Measurements from ENCODE around the gene NEGR1.

NEGR1 gene

DNA sequence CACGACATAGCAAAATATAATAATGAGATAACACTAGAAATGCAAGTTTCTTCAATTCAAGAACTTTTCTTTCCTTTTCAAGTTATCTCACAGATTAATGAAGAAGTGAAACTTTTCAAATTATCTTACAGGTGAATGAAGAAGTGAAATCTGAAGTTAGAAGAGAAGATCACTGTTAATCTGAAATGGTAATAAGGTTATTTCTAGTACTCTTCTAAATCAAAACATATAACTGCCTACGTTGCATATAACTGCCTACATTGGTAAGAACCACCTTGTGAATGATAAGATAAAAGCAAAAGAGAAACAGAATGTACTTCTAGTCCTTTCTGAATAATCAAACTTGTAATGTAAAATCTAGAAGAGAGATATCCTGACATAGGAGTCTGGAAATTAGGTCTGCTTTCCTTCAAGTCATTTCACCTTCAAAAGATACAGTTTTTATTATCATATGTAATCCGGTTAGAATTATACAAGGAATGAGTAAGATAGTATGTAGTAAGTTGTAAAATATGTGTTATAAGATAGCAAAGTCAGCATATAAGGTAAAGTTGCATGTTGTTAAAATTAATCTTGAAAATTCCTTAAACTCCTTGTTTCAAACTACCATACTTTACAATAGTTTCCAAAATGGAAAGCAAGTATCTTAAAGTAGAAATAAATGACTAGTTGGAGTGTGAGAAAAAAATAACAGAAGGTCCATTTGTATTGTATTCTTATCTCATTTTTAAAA is 679.1 kb downstream of the NEGR1 start:
- no peak for DNase-seq

DNA sequence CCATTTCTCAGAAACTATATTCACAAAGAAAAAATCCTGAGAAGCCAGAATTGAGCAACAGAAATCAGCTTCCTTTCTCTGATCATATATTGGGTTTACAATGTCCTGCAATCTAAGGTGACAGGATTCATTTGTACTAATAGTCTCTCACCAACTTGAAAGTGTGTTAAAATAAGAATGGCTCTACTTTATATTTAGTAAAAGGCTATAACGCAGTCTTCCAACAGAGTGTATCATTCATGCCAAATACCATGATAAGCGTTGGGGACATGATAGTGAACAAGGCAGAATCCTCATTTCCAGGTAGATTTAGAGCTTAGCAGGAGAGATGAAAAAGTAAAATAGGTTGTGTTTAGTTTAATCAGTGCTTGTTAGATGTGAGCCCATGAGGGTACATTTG is 682.3 kb downstream of the NEGR1 start:
- no peak for DNase-seq

DNA sequence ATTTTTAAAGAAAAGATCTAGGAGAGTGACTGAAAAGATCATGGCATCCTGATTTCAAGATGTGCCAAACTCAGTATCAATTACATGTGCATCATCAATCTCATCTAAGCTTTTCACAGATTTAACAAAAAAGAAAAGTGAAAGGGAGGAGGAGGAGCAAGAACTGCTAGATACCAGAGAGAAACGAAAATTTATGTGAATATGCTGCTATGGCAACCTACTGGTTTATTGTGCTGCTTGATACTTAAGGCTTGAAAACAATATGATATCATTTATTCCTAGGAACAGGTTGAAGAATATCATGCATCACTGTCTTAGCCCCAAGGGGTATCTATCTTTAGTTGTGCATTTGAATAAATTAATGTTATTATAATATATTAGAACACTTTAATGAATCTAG is 683.0 kb downstream of the NEGR1 start:
- no peak for DNase-seq

DNA sequence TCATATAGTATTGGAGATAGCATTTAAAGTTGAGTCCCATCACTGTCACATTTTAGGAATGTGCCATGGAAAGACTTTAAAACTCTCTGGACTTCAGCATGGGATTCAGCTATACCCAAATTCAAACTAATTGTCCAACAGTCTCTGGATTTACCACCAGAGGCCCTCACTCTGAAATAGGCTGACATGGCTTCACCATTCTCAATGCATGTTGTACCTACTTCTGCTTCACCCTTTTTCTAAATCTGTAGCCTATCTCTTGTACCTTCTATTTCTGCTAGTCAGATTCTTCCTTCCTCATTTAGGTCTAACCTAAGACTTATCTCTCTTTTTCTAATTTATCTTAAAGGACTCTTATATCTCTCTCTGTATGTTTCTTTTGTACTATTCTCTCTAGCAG is 688.8 kb downstream of the NEGR1 start:
- no peak for DNase-seq

DNA sequence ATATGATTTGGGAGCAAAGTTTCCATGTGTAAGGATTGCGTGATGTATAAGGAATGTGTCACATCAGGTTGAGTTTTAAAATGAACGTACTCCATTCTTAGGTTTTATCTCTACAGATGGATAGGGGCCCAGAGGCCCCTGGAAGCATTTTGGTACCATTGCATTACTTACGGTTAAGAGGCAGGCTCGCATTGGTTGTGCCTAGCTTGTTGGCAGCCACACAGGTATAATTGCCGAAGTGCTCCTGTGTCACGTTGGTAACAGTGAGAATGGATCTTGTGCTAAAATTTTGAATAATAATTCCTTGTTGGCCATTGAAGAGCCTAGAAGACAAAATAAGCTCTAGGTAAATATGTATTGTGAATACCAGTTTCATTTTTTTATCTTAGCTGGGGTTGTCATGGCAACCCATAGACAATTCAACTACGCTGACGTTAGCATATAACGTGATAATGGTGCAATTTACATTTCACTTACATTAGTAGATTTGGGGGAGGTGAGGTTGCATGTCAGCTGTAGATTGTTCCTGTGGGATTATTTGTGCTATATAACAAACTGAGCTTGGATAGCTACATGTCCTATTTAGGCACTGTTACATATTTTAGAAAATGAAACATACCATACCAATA is 689.6 kb downstream of the NEGR1 start:
- no peak for DNase-seq

DNA sequence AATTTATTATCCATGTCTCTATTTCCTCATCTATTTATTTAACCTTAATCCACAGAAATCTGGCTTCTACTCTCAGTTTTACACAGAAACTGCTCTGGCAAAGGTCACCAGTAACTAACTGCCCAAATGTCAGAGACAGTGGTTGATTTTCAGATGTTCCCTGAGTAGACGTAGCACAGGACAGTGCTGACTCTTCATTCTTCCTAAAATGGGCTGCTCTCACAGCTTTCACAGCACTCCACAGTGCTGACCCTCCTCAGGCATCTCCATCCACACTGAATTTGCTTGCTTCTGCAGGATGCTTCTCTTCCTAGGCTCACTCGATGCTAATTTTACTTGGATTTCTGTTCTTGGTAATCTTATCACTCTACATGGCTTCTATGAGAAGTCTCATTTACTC is 693.3 kb downstream of the NEGR1 start:
- DNase-seq = no peak

DNA sequence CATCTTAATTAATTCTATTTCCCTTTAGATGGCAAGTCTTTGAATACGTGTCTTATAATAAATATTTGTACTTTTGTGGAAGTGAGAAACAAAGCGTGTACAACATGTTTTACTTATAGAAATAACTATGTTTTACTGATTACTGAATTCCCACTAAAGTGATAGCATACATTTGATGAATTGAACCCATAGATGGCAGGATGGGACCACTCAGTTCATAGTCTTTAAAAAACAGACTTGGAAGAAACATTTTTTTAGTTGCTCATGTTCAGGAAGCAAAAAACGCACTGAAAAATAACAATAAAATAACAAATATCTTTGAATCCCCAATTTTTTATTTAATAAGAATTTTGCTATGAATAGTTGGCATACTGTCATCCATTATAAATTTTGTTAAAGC is 694.4 kb downstream of the NEGR1 start:
- peak; percentile 38 for DNase-seq

DNA sequence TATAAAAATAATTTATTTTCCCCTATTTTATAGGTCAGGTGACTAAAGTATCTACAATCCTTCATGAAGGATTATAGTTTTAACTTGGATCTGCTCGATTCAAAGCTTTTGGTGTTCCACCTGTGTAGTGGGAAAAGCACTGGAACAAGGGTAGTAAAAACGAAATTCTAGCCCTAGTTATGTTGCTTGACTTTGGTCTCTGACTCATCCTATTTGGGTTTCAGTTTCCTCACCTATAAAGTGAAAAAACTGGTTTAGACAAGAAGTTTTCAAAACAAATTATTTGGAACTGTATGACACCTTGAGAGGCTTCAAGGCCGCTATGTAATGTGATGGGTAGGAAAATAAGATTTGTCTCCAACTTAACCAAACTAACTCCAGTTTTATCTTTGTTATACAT is 696.3 kb downstream of the NEGR1 start:
- no peak for DNase-seq

DNA sequence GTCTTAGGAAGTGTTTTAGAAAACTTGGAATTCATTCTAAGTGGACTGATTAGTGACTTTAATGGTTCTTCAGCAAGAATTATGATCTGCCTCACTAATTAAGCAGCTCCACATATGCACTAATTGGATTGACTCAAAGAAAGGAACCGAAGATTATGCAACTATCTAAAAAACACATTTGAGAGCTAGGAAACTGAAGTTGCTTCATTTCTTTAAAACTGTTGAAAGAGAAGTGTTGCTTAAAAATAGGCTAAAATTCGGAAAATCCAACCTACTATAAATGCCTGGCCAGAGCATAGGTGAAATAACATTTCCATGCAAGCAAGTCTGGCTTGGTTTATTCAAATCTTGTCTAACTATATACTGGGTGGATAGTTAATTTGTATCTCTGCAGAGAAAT is 698.6 kb downstream of the NEGR1 start:
- DNase-seq = no peak

DNA sequence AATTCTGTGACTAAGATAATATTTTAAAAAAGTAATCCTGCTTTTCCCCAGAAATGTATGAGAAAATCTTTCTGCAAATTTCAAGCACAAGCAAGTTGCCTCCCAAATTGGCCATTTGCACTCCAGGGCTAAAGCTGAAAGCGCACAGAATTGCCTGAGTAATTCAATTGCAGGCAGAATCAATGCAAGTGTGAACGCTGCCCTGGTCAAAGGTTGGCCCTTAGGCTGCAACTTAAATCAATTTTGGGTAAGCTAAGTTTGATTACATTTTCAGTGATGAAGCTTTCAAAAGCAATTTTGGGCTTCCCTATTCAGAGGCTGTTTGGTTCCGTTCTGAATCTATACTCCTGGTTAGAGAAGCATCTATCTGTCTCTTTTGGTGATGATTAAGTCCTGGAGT is 699.7 kb downstream of the NEGR1 start:
- DNase-seq = no peak

DNA sequence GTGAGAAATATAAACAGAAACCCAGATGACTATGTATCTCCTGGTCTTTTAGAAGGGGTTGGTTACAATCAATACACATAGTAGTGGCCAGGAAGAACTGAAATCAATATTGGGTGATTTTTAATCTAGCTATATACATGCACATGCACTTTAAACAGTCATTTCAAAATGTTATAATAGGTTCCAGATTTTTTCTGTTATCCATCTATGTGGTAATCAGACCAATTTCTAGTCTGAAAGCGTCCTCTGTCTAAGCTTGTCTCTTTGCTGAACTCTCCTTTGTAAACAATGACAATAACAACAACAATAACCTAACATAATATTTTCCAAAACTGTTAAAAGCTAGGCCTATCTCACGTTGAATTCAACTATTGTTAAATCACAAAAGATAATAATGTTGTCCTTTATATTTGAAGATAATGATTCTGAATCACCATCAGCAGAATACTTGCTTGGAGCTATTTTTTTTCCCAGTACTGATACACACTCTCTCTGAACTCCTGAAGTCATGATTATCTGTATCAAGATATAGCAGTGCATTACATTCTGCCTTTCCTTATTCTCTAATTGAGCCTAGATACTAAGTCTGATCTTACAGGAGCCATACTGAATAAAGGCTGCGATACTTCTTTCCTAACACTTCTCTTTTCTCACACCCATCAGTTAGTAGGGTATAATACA is 704.7 kb downstream of the NEGR1 start:
- no peak for DNase-seq

DNA sequence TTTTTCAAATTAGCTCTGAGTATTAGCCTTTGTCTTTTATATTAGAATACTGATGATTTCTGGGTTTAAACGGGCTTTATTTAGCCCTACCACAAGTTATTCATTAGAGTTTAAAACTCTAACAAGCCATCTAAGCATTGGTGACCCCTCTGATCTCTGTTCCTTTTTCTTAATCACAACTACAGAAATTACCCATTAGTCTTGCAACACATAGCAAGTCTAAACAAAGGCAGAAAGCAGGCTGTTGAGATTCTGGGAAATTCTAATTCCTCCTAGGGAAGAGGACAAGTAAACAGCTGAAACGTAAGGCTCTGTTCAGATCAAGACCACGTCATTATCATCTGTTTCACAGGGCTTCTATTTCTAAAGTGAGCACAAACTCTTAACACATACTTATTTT is 710.3 kb downstream of the NEGR1 start:
- DNase-seq = no peak

DNA sequence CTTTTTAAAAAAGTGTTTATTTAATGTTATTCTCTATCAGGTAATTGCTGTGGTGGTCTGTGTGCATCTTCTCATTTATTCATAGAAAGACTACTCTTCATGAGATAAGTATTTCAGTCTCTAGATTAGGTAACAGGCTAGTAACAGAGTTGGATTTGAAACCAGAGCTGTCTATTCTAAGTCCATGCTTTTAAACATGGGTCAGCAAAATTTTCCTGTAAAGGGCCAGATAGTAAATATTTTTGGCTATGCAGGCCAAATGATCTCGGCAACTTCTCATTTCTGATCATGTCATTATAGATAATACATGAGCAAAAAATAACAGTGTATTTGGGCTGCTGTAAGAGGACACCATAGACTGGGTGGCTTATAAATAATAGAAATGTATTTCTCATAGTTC is 715.9 kb downstream of the NEGR1 start:
- no peak for DNase-seq

DNA sequence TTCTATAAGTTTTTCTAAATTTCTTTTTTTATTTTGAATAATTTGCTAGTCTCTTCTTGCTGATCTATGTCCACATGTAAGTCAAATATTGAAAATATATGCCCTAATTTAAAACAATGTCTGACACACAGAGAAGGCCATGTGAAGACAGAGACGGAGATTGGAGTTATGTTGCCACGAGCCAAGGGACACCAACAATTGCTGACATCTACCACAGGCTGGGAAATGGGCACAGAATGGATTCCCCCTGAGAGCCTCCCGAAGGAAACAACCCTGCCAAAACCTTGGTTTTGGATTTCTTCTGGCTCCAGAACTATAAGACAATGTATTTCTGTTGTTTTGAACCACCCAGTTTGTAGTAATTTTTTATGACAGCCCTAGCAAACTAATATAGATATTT is 716.5 kb downstream of the NEGR1 start:
- no peak for DNase-seq

DNA sequence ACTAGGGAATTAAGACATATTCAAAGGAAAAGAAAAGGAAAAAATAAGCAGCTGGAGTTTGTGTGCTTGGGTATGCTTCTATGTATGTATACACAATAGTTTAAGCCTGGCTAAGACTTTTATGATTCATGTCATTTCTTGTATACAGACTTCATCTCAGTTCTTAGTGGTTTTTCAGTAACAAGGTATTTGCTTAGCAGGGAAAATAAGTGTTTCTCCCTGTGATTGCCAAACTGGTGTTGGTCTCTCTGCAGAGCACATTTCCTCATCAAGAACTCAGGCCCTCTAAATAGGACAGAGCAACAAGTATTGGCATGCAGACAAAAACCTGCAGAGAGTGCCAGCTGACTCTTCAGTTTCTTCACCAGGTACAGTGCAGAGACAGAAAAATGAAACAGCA is 717.1 kb downstream of the NEGR1 start:
- peak; percentile 16 for DNase-seq

DNA sequence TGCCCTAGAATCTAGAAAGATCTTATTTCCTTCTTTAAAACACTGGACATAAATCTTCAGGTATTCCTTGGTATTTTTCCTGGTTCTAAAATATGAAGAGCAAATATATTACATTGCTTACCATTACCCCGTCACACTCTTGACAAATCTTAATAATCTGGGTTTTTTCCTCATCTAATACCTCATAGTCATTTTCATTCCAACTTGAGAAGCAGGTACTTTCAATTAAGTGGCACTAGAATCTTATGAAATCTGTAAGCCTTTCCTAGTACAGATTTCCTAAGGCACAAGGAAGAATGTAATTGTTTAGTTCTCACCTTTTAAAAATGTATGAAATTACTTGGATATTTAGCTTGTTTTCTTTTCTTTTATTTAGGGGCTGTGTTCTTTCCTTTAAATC is 720.0 kb downstream of the NEGR1 start:
- no peak for DNase-seq

DNA sequence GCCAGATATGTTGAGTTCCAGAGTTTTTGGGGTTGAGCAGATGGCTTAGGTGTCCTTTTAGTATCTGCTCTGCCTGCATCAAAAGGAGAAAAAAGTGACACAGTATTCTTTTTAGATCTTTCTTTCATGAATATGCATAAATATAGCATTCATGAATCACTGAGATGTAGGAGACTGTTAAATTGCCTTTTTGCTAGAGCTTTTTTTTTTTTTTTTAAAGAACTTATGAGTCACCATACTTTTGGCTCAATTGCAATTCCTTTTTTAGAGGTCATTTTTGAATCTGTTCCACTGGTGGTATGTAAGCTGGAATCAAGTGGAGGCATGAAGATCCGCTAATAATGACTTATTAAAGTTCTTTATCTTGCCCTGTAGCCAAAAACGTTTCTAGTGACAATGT is 720.6 kb downstream of the NEGR1 start:
- DNase-seq = no peak

DNA sequence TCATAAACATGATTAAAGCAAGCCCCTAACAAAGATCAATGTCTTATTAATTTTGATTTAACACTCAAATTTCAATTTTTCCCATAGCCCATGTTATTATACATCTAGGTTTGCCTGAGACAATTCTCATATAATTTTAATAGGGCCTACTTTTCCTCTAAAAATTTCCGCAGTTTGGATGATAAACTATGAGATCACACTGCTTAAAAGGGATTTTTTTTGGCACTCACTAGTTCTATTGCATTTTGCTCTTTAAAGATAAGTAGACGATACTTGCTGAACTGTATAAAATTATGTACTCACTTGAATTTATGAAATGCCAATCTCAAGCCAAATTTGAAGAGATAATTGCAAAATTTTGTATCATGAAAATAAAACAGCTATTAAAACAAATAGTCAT is 721.1 kb downstream of the NEGR1 start:
- DNase-seq = no peak

DNA sequence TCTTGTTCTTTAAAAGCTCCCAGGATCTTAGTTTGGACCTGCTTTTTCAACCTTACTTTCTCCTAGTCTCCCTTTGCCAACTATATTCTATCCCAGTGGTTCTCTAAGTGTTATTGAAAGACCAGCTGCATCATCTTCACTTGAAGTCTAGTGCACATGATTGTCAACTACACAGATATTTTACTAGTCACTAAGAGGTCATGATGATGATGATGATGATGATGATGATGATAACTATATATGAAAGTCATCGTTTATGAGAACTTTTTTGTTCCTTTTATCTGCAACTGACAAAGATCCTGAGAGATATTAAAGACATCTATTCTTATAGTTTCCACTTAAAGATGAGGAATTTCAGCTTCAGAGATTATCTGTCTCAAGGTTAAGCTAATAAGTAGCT is 722.5 kb downstream of the NEGR1 start:
- DNase-seq = no peak

DNA sequence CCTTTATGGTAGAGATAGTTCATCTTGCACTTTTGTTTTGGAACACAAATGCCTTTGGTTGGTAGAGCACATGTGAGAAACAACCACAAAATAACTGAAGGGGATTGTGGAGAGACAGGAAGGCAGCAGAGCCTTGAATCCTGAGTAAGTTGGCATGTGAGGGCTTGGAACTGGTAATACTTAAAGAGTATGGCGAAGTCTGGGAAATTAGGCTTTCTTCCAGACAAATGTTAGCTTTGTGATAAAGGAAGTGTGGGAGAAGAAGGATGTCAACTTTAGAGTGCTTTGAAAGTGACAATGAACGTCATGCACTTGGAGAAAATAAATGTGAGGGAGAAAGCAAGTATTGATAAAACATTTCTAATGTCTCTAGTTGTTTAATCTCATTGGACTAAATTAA is 725.2 kb downstream of the NEGR1 start:
- DNase-seq = no peak

DNA sequence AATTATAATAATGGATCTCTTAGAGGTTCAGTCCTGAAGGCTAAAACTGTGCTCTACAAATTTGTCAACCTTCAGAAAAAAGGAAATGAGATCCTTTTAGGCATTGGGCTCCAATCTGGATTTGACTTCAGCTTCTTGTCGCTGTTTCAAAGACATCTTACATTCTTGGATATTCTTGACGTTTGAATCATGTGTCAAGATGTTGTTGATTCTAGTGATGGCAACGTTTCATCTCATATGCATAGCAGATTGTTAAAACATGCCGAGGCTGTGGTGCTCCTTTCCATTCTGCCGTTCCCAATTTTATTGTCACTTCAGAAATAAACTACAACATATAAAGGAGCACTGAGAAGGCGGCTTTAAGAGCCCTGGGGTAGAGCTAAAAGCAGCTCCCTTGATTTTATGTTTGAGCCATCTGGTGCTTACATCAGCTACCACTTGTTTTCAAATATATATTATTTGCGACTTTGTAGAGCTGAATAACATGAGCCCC is 733.9 kb downstream of the NEGR1 start:
- DNase-seq = no peak

DNA sequence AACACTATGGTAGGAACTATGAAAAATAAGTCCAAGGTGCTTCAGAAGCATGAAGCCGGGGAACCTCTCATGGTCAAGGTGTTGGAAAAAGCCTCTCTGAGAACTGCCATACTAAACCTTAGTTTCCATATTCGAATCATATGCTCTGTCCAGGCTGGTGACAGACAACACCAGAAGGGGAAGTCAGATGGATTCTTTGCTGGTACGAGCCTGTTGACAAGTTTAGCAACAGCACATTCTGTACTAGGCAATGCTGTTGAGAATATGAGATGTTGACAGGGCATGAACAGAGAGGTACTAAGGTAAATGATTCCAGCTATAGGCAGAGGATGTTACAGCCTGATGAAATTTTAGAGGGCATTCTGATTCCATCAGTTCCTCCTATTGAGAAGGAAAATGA is 740.2 kb downstream of the NEGR1 start:
- DNase-seq = no peak

DNA sequence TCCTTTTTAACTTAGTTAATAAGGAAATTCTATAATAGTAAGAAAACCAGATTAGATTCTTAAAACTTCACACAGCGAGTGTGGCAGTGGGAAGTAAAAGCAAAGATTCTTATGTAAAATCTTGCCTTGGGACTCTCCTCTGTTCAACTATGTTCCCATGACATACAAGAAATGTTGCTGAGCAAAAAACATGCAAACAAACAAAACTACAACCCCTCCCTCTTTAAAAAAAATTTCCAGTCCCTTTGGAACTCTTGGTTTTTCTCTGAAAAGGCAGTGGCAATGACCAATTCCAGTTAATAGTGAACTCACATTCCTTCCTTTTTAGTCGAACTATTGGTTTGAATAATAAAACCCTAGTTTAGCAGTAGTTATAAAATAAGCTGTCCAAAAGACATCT is 748.4 kb downstream of the NEGR1 start:
- no peak for DNase-seq

DNA sequence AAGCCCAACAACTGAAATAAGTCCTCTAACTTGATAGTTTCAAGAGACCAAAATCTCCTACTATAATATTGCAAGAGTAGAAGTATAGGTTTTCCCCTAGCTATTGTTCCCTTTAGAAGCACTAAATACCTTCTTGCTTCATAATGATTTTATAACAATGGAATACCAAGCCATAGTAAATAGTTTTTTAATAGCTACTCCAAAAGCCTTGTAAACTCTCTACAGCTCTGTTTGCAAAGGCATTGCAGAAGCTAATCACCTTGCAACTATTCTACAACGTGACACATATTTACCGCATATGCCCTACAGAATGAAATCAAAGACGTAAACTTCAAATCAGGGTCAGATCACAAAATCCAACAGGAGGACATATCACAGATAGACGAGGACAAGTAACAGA is 750.0 kb downstream of the NEGR1 start:
- DNase-seq = no peak

All from NCI-H1105 treated with DMSO at 0.1 percent for 48 hours (cell line).